Measurements from ENCODE around the gene SLC35B2. TPM values are rescaled to one million over a fixed set of nuclear protein-coding genes. Genes with fewer than 3 reads are reported as not detected.
A peak's percentile ranks its signal among the peaks of the same experiment; 100 is the strongest.

Gene SLC35B2
- total RNA-seq, 1 experiment from 2014 or later, result 221 TPM

GRCh38 chr6:44271406-44271723 is 14.0 kb upstream of the SLC35B2 start:
- in situ Hi-C loops (cut with HindIII; ENCODE audit: low pct_unique_long_range_greater_than_20kb, low sequenced_read_pairs), result no loop called here
- DNase-seq (ENCODE audit: low read depth), result no peak

DNA sequence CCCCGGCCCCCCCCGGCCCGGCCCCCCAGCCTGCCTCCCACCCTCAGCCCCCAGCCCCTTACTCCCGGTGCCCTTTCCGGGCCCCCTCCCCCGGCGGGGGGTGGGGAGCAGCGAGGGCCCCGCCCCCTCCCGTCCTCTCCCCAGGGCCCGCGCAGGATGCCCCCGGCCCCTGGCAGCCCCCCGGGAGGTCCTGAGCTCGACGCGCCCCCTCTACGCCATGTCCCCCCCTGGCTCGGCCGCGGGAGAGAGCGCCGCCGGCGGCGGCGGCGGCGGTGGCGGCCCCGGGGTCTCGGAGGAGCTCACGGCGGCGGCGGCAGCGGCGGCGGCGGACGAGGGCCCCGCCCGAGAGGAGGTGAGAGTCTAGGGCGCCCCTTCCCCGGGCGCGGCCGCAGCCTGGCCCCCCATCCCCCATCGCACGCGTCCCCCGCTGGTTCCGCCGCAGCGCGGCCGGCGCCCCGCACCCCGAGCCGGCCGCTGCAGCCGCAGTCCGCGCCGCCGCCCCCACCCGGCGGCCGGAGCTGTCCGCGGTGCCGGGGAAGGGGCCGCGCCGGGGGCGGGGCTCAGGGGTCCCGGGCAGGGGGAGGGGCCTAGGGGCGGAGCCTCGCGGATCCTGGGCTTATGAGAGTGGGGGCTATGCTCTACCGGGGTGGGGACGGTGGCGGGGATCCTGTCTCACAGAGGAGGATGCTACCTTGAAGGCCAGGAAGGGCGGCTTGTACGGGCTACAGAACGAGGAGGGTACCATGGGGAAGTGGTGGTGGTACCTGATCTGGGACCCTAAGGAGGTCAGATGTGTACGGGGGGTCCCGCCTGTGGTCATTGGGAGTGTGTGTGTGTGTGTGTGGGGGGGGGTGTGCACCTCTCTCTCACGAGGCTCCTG is 13.4 kb upstream of the SLC35B2 start:
- in situ Hi-C loops (cut with HindIII; ENCODE audit: low pct_unique_long_range_greater_than_20kb, low sequenced_read_pairs), result no loop called here
- DNase-seq (ENCODE audit: low read depth), result no peak

GRCh38 chr6:44269921-44270525 is 12.7 kb upstream of the SLC35B2 start, which contains the start of gene TMEM151B:
Gene TMEM151B, plus strand, starts transcription at chr6:44270450. Its CDS starts 293 bp downstream, at chr6:44270743.
- in situ Hi-C loops (cut with HindIII; ENCODE audit: low pct_unique_long_range_greater_than_20kb, low sequenced_read_pairs), result no loop called here
- no peak for DNase-seq (ENCODE audit: low read depth)

- in situ Hi-C loops (cut with HindIII; ENCODE audit: low pct_unique_long_range_greater_than_20kb, low sequenced_read_pairs), result no loop called here
- DNase-seq (ENCODE audit: low read depth), result peak; percentile 17
These were observed 12.0 kb upstream of the SLC35B2 start for GRCh38 chr6:44269178-44269920.

DNA sequence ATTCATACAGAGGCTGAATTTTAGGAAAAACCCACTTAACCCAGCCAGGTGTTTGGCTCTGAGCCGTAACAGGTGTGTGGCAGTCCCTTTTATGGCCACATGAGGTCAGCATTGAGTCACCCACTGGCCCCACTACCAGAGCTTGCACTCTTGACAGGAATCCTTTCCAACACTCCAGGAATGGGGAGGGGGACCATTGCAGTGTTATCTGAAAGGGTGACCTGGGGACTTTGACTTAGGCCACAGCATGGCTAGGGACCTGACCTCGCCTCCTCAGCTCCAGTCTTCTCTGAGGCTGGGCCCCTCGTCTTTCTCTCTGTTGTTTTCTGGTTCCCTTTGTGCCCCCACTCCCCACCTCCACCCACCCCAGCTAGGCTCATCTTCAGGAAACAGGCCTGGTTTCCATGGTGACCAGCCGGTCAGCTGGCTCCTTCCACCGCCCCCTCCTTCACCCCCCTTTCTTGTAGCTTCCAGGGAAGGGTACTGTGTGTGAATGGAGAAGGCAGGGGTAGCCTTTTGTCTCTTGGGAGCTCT is 10.8 kb upstream of the SLC35B2 start:
- peak; percentile 39 for DNase-seq (ENCODE audit: low read depth)
- in situ Hi-C loops (cut with HindIII; ENCODE audit: low pct_unique_long_range_greater_than_20kb, low sequenced_read_pairs), result no loop called here

DNA sequence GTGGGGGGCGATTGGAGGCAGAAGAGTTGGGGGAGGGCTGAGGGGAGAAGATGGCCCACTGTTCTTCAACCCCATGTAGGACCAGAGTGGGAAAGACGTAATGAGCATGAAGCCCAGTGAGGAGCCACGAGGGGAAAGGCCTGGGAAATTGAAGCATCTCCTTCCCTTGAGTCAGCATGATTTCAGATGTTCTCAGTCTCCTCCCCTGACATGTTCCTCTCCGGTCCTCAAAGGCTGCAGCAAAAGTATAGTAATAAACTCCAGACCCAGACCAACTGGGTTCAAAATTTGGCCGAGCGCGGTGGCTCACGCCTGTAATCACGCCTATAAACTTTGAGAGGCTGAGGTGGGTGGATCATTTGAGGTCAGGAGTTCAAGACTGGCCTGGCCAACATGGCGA is 9.9 kb upstream of the SLC35B2 start:
- in situ Hi-C loops (cut with HindIII; ENCODE audit: low pct_unique_long_range_greater_than_20kb, low sequenced_read_pairs), result no loop called here
- no peak for DNase-seq (ENCODE audit: low read depth)

GRCh38 chr6:44266347-44266746 is 9.0 kb upstream of the SLC35B2 start:
- in situ Hi-C loops (cut with HindIII; ENCODE audit: low pct_unique_long_range_greater_than_20kb, low sequenced_read_pairs), result no loop called here
- DNase-seq (ENCODE audit: low read depth), result no peak

DNA sequence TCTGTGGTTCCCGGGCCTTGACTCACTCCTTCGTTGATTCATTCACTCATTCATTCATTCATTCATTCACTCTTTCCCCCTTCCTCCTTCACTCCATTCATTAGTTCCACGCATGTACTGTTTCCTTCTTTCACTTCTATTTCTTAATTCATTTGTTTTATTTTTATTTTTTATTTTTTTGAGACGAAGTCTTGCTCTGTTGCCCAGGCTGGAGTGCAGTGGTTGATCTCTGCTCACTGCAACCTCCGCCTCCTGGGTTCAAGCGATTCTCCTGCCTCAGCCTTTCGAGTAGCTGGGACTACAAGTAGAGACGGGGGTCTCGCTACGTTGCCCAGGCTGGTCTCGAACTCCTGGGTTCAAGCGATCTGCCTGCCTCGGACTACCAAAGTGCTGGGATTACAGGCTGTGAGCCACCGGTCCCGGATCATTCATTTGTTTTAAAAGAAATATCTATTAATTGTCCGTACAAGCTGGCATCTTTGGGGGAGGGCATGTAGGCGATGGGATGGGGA is 8.4 kb upstream of the SLC35B2 start:
- in situ Hi-C loops (cut with HindIII; ENCODE audit: low pct_unique_long_range_greater_than_20kb, low sequenced_read_pairs), result no loop called here
- DNase-seq (ENCODE audit: low read depth), result no peak

- in situ Hi-C loops (cut with HindIII; ENCODE audit: low pct_unique_long_range_greater_than_20kb, low sequenced_read_pairs), result no loop called here
- peak; percentile 80 for DNase-seq (ENCODE audit: low read depth)
These were observed 7.8 kb upstream of the SLC35B2 start, which contains the start of gene NFKBIE for GRCh38 chr6:44265007-44265721. Gene NFKBIE, minus strand, starts transcription at chr6:44265551. Its CDS starts 205 bp downstream, at chr6:44265346.

DNA sequence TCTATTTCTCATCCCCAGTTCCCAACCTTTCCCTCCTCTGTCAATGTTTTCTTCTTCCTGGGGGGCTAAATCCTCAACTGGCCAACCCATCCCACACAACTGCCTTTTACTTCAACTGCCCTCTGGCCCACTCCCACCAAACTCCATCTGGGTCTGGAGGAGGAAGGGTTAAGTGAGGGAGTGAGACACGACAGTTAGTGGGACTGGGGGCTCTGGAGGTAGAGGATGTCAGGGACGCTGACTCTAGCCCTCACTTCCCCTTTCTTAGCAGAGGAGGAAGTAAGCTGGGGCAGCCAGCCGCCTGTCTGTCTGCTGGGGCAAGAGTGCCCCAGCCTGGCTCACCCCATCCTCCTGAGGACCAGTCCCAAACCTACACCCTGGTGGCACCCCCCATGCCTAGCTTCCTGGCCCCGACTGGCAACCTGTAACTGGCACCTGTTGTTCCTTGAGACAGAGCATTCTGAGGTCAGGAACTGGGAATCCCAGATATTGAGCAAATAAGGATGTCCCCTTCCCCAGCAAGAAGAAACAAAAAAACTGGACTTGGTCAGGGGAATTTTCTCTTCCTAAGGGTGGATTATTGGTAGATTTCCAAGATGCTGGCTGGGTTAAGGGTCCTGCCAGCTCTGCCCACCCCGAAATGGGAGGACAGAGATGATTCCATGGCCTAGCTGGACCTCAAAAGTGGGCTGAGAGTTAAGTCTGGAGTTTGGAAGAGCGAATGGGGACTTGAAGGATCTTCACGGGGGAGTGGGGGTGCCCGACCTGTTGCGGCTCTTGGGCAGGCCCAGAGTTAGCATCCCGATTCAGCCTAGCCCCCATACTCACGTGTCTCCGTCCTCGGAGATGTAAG is 7.1 kb upstream of the SLC35B2 start:
- in situ Hi-C loops (cut with HindIII; ENCODE audit: low pct_unique_long_range_greater_than_20kb, low sequenced_read_pairs), result no loop called here
- DNase-seq (ENCODE audit: low read depth), result no peak

DNA sequence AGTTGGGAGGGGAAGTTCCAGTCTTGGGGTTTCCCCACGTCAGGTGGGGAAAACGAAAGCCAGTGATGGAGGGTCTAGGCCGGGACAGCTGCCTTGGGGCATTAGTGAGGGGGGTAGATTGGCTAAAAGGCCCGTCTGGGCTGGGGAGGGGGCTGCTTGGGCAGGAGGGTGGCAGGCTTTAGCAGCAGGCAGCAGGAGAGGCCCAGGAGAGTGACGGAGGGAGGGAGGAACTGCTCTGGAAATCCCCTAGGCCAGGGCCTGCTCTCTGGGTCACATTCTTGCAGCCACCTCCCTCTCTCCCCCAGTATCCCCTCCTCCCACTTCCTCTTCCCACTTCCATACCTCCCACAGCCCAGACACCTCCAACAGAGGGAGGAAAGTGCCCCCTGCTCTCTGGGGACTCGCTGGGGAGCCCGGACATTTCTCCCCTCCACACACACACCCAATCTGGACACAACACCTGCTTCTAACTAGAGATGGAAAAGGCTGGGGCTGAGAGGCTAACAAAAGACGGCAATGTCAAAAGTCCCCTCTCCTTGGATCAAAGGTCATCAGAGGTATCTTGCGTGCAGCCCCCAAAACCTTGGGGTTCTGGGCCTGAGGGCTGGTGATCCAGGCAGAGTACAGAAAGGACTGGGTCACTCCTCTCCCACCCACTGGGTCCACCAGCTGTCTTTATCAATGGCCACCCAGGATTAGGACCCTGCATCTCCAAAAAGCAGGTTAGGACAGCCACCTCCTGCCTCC is 6.2 kb upstream of the SLC35B2 start:
- peak; percentile 60 for DNase-seq (ENCODE audit: low read depth)
- in situ Hi-C loops (cut with HindIII; ENCODE audit: low pct_unique_long_range_greater_than_20kb, low sequenced_read_pairs), result no loop called here

DNA sequence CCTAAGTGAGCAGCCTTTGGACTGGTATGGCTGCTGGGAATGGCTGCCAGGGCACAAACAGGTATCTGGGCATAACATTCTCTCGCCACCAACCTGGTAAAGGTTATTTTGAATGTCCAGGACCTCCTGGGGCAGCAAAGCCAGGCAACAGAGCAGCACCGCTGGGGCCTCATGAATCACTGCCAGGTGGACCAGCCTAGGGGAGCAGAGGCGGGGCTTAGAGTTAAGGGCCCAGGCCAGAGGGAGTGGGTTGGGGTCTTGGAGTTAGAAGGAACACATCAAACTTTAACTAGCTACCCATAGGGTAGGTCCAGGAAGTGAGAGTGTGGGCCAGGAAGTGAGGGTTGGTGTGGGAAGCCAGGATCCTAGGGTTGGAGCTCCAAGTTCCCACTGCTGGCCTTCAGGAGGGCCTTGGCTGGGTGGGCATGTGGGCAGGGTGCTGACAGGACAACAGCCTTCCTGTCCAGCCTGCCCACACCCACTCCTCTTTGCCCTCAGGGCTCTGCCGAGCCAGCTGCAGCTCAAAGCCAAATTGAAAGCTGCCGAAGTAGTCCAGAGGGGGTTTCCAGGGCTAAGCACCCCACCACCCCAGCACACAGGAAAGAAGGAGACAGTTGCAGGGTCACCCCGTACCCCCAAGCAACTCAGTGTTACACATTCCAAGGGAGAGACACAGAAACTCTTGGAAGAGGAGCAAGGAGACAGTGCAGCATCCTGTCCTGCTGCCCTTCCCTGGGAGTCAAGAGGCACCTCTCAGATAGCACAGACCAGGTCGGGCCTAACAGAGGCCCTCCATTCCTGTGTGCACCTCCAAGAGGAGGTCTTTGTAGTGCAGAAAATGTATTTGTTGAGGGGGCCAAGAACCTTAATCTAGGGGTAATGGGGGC is 5.4 kb upstream of the SLC35B2 start:
- no peak for DNase-seq (ENCODE audit: low read depth)
- in situ Hi-C loops (cut with HindIII; ENCODE audit: low pct_unique_long_range_greater_than_20kb, low sequenced_read_pairs), result no loop called here

- no peak for DNase-seq (ENCODE audit: low read depth)
- in situ Hi-C loops (cut with HindIII; ENCODE audit: low pct_unique_long_range_greater_than_20kb, low sequenced_read_pairs), result no loop called here
These were observed 4.3 kb upstream of the SLC35B2 start for GRCh38 chr6:44261581-44261980.

- in situ Hi-C loops (cut with HindIII; ENCODE audit: low pct_unique_long_range_greater_than_20kb, low sequenced_read_pairs), result no loop called here
- no peak for DNase-seq (ENCODE audit: low read depth)
These were observed 3.3 kb upstream of the SLC35B2 start for GRCh38 chr6:44260451-44261297.

- no peak for DNase-seq (ENCODE audit: low read depth)
- in situ Hi-C loops (cut with HindIII; ENCODE audit: low pct_unique_long_range_greater_than_20kb, low sequenced_read_pairs), result no loop called here
These were observed 2.7 kb upstream of the SLC35B2 start for GRCh38 chr6:44260011-44260410.

Measured in Caki2 (cell line).